HEK293 (cell line): ENCODE results near the gene OSCP1.

Experiments used
- CTCF ChIA-PET: fragments of 350-600 bp; formaldehyde crosslinking; extraction: SDS; loops from one replicate; lab custom pipeline; 2021; ENCODE audit warnings: antibody characterized with exemption; lab: Yijun Ruan, JAX
- POLR2A ChIA-PET: fragments of 300-600 bp; formaldehyde crosslinking; extraction: SDS; loops from one replicate; lab custom pipeline; 2020; ENCODE audit warnings: antibody characterized with exemption, inconsistent platforms; lab: Yijun Ruan, JAX
- H3K27ac ChIP-seq: fragments of 200-500 bp; sonication (Bioruptor generic); 2 replicates; pipeline ENCODE4 v1.5.1; 2014; ENCODE audit warnings: low read depth, low read length, control low read depth, inconsistent platforms; ENCODE audit errors: extremely low read depth
- H3K36me3 ChIP-seq, 2 experiments: fragments of 200-500 bp in 1 of 2; sonication (Bioruptor generic) in 1 of 2; 1 replicate in 1 of 2; 2 replicates in 1 of 2; pipeline ENCODE4 v1.5.1; 2014 to 2017; ENCODE audit warnings: inconsistent platforms in 2 of 2, low read length in 2 of 2; ENCODE audit not compliant: control insufficient read depth in 2 of 2, insufficient read depth in 1 of 2
- H3K4me1 ChIP-seq: fragments of 200-500 bp; sonication (Bioruptor generic); 2 replicates; pipeline ENCODE4 v1.5.1; 2014; ENCODE audit warnings: mild to moderate bottlenecking, low read length, inconsistent platforms; ENCODE audit not compliant: control insufficient read depth, insufficient read depth
- H3K4me3 ChIP-seq: 2 replicates; pipeline ENCODE4 v1.5.1; 2011; ENCODE audit warnings: low read depth, mild to moderate bottlenecking, control low read depth, low read length, moderate library complexity
- H3K9me3 ChIP-seq: fragments of 200-500 bp; sonication (Bioruptor generic); 2 replicates; pipeline ENCODE4 v1.5.1; 2014; ENCODE audit warnings: low read depth, low read length, inconsistent platforms; ENCODE audit not compliant: control insufficient read depth, insufficient read depth
- FEZF1 ChIP-seq: fragments of 450-650 bp; formaldehyde crosslinking; IDR thresholded peaks from 2 replicates; pipeline ENCODE4 v1.5.1; 2016; ENCODE audit warnings: missing biosample characterization, missing genetic modification characterization
- KLF7 ChIP-seq: fragments of 450-650 bp; formaldehyde crosslinking; IDR thresholded peaks from 2 replicates; pipeline ENCODE4 v1.5.1; 2016; ENCODE audit warnings: missing biosample characterization, missing genetic modification characterization, borderline replicate concordance
- MYNN ChIP-seq: fragments of 450-650 bp; formaldehyde crosslinking; IDR thresholded peaks from 2 replicates; pipeline ENCODE4 v1.5.1; 2016; ENCODE audit warnings: missing biosample characterization, missing genetic modification characterization, borderline replicate concordance
- OSR2 ChIP-seq: fragments of 450-650 bp; formaldehyde crosslinking; IDR thresholded peaks from 2 replicates; pipeline ENCODE4 v1.5.1; 2016; ENCODE audit warnings: missing biosample characterization, missing genetic modification characterization
- OVOL3 ChIP-seq: fragments of 450-650 bp; formaldehyde crosslinking; IDR thresholded peaks from 2 replicates; pipeline ENCODE4 v1.5.1; 2016; ENCODE audit warnings: missing biosample characterization, missing genetic modification characterization
- ZBTB48 ChIP-seq: fragments of 450-650 bp; formaldehyde crosslinking; IDR thresholded peaks from 2 replicates; pipeline ENCODE4 v1.5.1; 2016; ENCODE audit warnings: missing biosample characterization, missing genetic modification characterization
- ZFP37 ChIP-seq: fragments of 450-650 bp; formaldehyde crosslinking; IDR thresholded peaks from 2 replicates; pipeline ENCODE4 v1.5.1; 2016; ENCODE audit warnings: missing biosample characterization, missing genetic modification characterization
- ZFP41 ChIP-seq: fragments of 450-650 bp; formaldehyde crosslinking; IDR thresholded peaks from 2 replicates; pipeline ENCODE4 v1.5.1; 2016; ENCODE audit warnings: missing biosample characterization, missing genetic modification characterization, borderline replicate concordance
- ZNF157 ChIP-seq: fragments of 450-650 bp; formaldehyde crosslinking; IDR thresholded peaks from 2 replicates; pipeline ENCODE4 v1.5.1; 2016; ENCODE audit warnings: missing biosample characterization, missing genetic modification characterization
- ZNF19 ChIP-seq: fragments of 450-650 bp; formaldehyde crosslinking; IDR thresholded peaks from 2 replicates; pipeline ENCODE4; 2016; ENCODE audit warnings: missing biosample characterization, missing genetic modification characterization, low read depth
- ZNF274 ChIP-seq, 2 experiments: fragments of 200-500 bp in 1 of 2; fragments of 450-650 bp in 1 of 2; sonication (Bioruptor generic) in 1 of 2; formaldehyde crosslinking in 1 of 2; IDR thresholded peaks; 2 replicates each; pipeline versions ENCODE4 v1.5.1 to v1.6.1; 2014 to 2016; ENCODE audit warnings: borderline replicate concordance in 1 of 2, inconsistent platforms in 1 of 2, low read length in 1 of 2, missing biosample characterization in 1 of 2, missing genetic modification characterization in 1 of 2
- ZNF350 ChIP-seq: fragments of 450-650 bp; formaldehyde crosslinking; IDR thresholded peaks from 2 replicates; pipeline ENCODE4 v1.5.0; 2017; ENCODE audit warnings: missing biosample characterization, mild to moderate bottlenecking, missing genetic modification characterization
- ZNF585B ChIP-seq: fragments of 450-650 bp; formaldehyde crosslinking; IDR thresholded peaks from 2 replicates; pipeline ENCODE4 v1.5.1; 2016; ENCODE audit warnings: missing biosample characterization, missing genetic modification characterization
- ZNF621 ChIP-seq: fragments of 450-650 bp; formaldehyde crosslinking; IDR thresholded peaks from 2 replicates; pipeline ENCODE4 v1.5.1; 2017; ENCODE audit warnings: missing biosample characterization, missing genetic modification characterization
- ZNF626 ChIP-seq: fragments of 450-650 bp; sonication (Bioruptor Pico); formaldehyde crosslinking; IDR thresholded peaks from 2 replicates; pipeline ENCODE4 v1.5.1; 2018; ENCODE audit warnings: missing biosample characterization, missing genetic modification characterization, inconsistent platforms
- ZNF658 ChIP-seq: fragments of 450-650 bp; formaldehyde crosslinking; IDR thresholded peaks from 2 replicates; pipeline ENCODE4; 2016; ENCODE audit warnings: missing biosample characterization, missing genetic modification characterization
- ZNF707 ChIP-seq: fragments of 450-650 bp; formaldehyde crosslinking; IDR thresholded peaks from 2 replicates; pipeline ENCODE4 v1.5.1; 2016; ENCODE audit warnings: missing biosample characterization, missing genetic modification characterization
- TF ChIP-seq, protein P1 (sequence below): fragments of 450-650 bp; formaldehyde crosslinking; IDR thresholded peaks from 2 replicates; pipeline ENCODE4 v1.5.1; 2016; ENCODE audit warnings: missing biosample characterization, missing genetic modification characterization
- TF ChIP-seq, protein P2 (sequence below): fragments of 450-650 bp; formaldehyde crosslinking; IDR thresholded peaks from 2 replicates; pipeline ENCODE4; 2016; ENCODE audit warnings: missing biosample characterization, missing genetic modification characterization
- TF ChIP-seq, protein P3 (sequence below): fragments of 450-650 bp; formaldehyde crosslinking; IDR thresholded peaks from 2 replicates; pipeline ENCODE4 v1.5.1; 2016; ENCODE audit warnings: missing biosample characterization, missing genetic modification characterization
- TF ChIP-seq, protein P4 (sequence below): sonication (generic); formaldehyde crosslinking; IDR thresholded peaks from 2 replicates; pipeline ENCODE4 v1.8.1; 2022; ENCODE audit warnings: mild to moderate bottlenecking, moderate library complexity, missing genetic modification reagents
- TF ChIP-seq, protein P5 (sequence below): IDR thresholded peaks from 2 replicates; pipeline ENCODE4 v1.6.1; 2011; ENCODE audit warnings: mild to moderate bottlenecking, low read depth, low read length, borderline replicate concordance

The OSCP1 gene

DNA sequence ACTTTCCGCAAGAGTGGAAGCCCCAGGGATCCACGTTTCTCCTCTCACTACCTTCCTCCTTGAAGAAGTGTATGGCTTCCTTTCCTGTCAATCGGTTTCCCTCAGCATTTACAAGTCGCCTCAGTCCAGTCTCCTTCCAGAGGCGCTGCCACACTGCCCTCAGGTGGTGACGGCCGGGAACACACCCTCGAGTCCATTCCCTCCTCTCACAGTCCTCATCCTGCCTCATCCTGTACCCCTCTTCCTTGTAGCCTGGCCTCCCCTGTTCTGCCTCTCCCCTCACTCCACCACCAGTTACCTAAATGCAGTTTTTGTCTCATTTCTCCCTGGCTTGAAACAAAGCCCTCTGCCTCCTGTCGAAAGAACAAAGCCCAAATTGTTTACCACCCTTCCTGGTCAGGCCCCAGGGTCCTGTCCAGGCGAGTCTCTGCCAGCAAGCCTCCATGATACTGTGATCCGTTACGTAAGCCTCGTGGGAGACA lies 29.4 kb downstream of the OSCP1 start (continued):
- TF ChIP-seq ZNF157 (tag by site-specific recombination) (no peak), ZFP37 (tag by site-specific recombination) (0 out of 2 replicates have a peak, but pooled peaks have one; percentile 49), ZNF19 (tag by site-specific recombination) (no peak)
- TF ChIP-seq, protein P1, sequence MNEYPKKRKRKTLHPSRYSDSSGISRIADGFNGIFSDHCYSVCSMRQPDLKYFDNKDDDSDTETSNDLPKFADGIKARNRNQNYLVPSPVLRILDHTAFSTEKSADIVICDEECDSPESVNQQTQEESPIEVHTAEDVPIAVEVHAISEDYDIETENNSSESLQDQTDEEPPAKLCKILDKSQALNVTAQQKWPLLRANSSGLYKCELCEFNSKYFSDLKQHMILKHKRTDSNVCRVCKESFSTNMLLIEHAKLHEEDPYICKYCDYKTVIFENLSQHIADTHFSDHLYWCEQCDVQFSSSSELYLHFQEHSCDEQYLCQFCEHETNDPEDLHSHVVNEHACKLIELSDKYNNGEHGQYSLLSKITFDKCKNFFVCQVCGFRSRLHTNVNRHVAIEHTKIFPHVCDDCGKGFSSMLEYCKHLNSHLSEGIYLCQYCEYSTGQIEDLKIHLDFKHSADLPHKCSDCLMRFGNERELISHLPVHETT: no peak
- TF ChIP-seq, all 188 proteins: peak for 13

DNA sequence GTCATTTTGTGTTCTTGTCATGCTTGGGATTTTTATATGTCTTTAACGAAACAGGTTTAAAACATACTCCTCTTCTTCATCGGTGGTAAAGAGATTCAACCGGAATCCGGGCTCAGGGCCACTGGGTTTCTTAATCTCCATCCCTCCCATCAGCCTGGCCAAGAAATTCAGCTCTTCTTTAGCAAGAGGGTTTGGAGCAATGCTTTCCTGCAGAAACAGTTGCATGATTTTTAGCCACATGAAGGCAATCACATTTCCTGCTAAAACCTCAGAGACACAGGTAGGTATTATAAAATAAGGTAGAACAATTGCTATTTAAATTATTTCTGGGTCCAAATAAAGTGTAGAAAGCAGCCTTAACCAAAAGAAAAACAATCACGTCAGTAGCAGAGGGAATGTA lies 29.8 kb downstream of the OSCP1 start:
- TF ChIP-seq, protein P2, sequence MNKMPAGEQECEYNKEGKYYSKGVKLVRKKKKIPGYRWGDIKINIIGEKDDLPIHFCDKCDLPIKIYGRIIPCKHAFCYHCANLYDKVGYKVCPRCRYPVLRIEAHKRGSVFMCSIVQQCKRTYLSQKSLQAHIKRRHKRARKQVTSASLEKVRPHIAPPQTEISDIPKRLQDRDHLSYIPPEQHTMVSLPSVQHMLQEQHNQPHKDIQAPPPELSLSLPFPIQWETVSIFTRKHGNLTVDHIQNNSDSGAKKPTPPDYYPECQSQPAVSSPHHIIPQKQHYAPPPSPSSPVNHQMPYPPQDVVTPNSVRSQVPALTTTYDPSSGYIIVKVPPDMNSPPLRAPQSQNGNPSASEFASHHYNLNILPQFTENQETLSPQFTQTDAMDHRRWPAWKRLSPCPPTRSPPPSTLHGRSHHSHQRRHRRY (tag by site-specific recombination): no peak
- TF ChIP-seq, protein P3, sequence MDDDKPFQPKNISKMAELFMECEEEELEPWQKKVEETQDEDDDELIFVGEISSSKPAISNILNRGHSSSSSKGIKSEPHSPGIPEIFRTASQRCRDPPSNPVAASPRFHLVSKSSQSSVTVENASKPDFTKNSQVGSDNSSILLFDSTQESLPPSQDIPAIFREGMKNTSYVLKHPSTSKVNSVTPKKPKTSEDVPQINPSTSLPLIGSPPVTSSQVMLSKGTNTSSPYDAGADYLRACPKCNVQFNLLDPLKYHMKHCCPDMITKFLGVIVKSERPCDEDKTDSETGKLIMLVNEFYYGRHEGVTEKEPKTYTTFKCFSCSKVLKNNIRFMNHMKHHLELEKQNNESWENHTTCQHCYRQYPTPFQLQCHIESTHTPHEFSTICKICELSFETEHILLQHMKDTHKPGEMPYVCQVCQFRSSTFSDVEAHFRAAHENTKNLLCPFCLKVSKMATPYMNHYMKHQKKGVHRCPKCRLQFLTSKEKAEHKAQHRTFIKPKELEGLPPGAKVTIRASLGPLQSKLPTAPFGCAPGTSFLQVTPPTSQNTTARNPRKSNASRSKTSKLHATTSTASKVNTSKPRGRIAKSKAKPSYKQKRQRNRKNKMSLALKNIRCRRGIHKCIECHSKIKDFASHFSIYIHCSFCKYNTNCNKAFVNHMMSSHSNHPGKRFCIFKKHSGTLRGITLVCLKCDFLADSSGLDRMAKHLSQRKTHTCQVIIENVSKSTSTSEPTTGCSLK (tag by site-specific recombination): no peak
- TF ChIP-seq, protein P4, sequence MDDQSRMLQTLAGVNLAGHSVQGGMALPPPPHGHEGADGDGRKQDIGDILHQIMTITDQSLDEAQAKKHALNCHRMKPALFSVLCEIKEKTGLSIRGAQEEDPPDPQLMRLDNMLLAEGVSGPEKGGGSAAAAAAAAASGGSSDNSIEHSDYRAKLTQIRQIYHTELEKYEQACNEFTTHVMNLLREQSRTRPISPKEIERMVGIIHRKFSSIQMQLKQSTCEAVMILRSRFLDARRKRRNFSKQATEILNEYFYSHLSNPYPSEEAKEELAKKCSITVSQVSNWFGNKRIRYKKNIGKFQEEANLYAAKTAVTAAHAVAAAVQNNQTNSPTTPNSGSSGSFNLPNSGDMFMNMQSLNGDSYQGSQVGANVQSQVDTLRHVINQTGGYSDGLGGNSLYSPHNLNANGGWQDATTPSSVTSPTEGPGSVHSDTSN (CRISPR knock-in tag): no peak
- no peak for TF ChIP-seq ZNF707
- TF ChIP-seq OSR2 (tag by site-specific recombination): no peak
- TF ChIP-seq ZNF658 (tag by site-specific recombination): no peak
- TF ChIP-seq ZFP37 (tag by site-specific recombination): no peak
- TF ChIP-seq OVOL3 (tag by site-specific recombination): no peak
- no peak for TF ChIP-seq FEZF1 (tag by site-specific recombination)
- TF ChIP-seq MYNN (tag by site-specific recombination): no peak
- TF ChIP-seq, protein P5, sequence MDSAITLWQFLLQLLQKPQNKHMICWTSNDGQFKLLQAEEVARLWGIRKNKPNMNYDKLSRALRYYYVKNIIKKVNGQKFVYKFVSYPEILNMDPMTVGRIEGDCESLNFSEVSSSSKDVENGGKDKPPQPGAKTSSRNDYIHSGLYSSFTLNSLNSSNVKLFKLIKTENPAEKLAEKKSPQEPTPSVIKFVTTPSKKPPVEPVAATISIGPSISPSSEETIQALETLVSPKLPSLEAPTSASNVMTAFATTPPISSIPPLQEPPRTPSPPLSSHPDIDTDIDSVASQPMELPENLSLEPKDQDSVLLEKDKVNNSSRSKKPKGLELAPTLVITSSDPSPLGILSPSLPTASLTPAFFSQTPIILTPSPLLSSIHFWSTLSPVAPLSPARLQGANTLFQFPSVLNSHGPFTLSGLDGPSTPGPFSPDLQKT: no peak
- no peak for TF ChIP-seq ZNF621 (tag by site-specific recombination)
- TF ChIP-seq ZNF585B (tag by site-specific recombination): no peak
- no peak for TF ChIP-seq KLF7 (tag by site-specific recombination)
- no peak for TF ChIP-seq ZFP41 (tag by site-specific recombination)
- TF ChIP-seq ZBTB48 (tag by site-specific recombination): no peak
- no peak for TF ChIP-seq ZNF350 (tag by site-specific recombination)
- TF ChIP-seq ZNF274 (IDR thresholded peaks at IDR 0.05; ENCODE audit: low read length): no peak
- no peak for TF ChIP-seq ZNF274 (tag by site-specific recombination; IDR thresholded peaks at IDR 0.05; ENCODE audit: borderline replicate concordance)
- no peak for TF ChIP-seq ZNF626 (tag by site-specific recombination)
- TF ChIP-seq, all 188 proteins: peak for 0
- H3K27ac ChIP-seq: no peak overlapping the region
- no peaks in the 10 kb centered on the region for H3K4me1 ChIP-seq
- ChIA-PET CTCF (interaction anchor here (0.6 to 2.0 kb wide), 18 partner anchors 8 to 679 kb away, joined by 3 to 15 read pairs (median 3); partner anchors contain the start of gene TRAPPC3), POLR2A (no interaction called here)
- no peak overlapping the region for H3K4me3 ChIP-seq
- H3K9me3 ChIP-seq: no peaks in the 10 kb centered on the region
- H3K36me3 ChIP-seq: peaks cover 0 to 39% of the 10 kb centered on the region in 2 experiments; a peak in 1 of 3 replicates
